NCI-H2227 (cell line): ENCODE results near the gene KLHL8.
A peak's percentile ranks its signal among the peaks of the same experiment; 100 is the strongest.

Experiments
- DNase-seq: peaks from one replicate; lab custom pipeline; 2025; ENCODE audit not compliant: unreplicated experiment; lab: John Stamatoyannopoulos, UW

The KLHL8 gene

DNA sequence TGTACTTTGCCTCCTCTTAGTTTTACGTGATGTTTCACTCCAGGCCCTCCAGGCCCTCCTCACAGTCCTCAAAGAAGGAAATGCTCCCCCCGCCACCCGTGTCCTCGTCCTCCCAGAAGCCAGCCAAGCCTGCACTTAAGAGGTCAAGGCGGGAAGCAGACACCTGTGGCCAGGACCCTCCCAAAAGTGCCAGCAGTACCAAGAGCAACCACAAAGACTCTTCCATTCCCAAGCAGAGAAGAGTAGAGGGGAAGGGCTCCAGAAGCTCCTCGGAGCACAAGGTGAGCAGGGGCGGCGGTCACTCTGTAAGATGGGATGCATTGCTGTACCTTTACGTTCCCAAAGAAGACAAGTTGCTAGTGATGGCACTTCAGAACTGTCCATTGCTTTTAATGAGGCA lies 94.4 kb downstream of the KLHL8 start:
- no peak for DNase-seq

DNA sequence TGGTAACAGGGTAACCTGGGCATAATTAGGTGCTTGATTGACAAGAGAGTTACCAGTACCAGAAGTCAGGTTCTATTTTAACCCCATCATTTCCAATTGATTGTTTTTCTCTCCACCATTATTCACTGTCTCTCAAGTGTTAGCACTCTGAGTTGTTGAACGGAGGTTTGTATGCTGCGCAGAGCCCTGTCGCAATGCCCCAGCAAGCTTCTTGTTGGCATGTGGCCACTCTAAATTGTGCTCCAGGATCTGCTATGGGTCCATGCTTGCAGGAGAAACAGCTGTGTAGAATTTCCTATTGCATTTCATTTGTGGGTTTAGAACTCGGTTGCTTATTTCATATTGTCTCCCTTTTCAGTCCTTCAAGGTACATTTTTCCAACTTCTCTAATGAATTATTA lies 98.2 kb downstream of the KLHL8 start:
- no peak for DNase-seq

GRCh38 chr4:87121341-87122065 lies 98.9 kb downstream of the KLHL8 start:
- no peak for DNase-seq

DNA sequence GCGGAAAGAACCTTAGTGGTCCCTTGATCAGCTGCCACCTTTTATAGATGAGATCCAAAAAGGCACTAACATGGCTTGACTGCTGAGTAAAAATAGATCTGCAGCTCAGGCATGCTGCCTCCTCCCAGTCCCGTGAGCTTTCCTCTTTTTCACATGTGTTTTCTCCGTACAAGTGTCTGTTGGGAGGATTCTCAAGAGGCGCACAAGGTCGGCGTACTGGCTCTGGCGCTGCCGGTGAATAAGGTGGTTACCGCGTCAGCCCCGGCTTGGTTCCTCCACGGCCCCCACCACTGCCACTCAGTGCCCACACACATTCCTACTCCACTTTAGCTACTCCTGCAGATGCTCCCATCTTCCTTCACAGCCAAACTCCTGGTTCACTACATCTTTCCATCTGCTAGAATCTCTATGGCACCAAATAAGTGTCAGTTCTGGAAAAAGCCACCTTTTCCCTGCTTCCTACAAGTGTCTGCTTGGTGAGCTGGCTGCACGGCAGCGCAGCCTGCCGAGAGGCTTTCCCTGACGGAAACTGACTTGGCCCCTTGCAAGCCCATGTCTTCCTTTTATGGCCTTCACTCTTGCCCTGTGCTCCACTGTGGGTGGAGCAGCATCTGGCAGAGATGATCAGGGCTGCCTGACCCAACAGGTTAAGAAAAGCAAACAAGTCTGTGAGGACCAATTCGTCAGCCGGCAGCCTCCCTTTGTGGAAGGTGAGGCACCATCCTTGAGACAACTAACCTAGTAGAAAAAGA lies 99.8 kb downstream of the KLHL8 start:
- DNase-seq, result peak; percentile 42

DNA sequence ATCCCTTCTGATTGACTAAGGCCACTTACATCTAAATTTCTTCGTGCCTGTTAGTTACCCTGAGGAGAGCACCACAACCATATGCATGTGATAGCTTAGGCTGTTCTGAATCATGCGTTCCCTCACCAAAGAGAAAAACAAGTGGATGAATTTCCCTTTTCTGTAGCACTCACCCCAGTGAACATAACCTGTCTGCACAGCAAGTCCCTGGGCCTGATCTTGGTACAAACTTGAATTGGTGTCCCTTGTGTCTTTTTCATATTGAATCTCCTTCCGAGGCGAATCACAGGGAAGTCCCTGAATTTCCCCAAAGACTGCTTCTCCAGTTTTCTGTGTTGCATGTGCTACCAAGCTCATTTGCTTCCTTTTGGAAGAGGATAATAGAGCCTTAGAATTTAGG lies 100.4 kb downstream of the KLHL8 start:
- no peak for DNase-seq

DNA sequence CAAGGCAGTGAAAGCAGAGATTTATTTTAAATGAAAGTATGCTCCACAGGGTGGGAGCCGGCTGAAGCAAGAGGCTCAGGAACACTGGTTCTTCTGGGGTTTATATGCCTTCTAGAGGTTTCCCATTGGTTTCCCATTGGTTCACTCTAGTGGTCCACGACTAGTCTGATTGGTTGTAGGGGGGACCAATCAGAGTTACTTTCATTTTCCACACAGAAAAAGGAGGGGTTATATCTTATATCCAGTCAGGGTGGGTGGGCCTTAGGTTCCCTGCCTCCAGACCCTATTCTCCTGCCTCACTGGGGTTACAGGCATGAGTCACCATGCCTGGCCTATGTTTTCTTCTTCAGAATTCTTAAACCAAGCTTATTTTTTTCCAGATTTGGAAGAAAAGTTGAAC lies 101.6 kb downstream of the KLHL8 start:
- DNase-seq, result peak; percentile 48

GRCh38 chr4:87118421-87118820 lies 102.0 kb downstream of the KLHL8 start:
- no peak for DNase-seq

- DNase-seq, result no peak
These were observed 102.7 kb downstream of the KLHL8 start for GRCh38 chr4:87117732-87118075.

DNA sequence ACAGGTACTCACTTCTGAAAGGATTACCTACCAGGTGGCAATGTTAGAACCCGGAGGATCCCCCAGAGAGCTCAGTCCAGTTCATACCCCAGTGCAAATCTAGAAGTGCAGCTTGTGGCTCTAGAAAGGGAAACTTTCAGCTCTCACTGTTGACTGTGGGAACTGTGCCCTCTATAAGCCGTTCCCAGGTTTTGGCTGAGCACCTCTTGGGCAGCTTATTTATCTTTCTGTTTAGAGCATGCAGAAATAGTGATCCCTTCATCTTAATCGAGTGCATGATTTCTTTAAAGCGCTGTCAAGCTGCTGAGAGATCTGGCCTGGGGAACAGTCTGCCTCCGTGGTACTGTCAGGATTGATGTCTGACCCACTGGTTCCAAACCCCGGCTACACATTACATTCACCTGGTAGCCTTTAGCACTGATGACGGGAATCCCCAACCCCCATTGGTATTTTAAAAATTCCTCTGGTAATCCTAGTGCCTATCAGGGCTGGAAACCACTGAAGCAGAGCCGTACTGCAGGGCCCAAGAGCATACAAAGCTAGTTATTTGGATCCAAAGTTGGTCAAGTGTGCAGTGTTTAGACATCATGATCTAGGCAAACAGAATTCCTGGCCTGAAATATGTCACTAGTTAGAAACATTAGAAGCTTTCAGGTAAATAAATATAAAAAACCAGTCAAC lies 103.2 kb downstream of the KLHL8 start:
- no peak for DNase-seq

DNA sequence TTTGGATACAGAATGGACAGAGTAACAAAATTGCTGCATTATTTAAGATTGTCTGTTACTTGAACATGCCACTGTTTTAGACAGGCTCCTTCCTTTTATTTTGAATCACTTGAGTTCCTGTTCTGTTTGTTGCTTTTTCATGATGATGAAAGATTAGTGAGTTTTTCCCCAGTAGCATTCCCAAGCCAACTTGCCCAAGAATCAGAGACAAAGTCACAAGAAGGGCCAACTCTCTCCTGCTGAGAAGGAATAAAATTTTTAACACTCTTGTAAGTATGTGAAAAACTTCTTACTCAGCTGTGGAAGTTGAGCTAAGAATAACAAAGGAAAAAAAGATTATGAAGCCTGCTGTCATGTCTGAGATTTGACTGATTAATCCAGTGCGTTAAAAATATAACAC lies 104.2 kb downstream of the KLHL8 start:
- no peak for DNase-seq

DNA sequence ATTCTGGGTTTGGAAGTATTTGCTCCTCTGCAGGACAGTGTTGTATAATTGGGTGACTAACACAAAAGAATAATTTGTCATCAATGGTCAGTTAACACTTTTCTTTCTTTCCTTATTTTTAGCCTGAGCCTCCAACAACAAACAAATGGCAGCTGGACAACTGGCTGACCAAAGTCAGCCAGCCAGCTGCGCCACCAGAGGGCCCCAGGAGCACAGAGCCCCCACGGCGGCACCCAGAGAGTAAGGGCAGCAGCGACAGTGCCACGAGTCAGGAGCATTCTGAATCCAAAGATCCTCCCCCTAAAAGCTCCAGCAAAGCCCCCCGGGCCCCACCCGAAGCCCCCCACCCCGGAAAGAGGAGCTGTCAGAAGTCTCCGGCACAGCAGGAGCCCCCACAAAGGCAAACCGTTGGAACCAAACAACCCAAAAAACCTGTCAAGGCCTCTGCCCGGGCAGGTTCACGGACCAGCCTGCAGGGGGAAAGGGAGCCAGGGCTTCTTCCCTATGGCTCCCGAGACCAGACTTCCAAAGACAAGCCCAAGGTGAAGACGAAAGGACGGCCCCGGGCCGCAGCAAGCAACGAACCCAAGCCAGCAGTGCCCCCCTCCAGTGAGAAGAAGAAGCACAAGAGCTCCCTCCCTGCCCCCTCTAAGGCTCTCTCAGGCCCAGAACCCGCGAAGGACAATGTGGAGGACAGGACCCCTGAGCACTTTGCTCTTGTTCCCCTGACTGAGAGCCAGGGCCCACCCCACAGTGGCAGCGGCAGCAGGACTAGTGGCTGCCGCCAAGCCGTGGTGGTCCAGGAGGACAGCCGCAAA lies 106.0 kb downstream of the KLHL8 start:
- no peak for DNase-seq

- DNase-seq, result no peak
These were observed 108.4 kb downstream of the KLHL8 start for GRCh38 chr4:87112063-87112462.
